ENCODE measurements around the gene KRT9. TPM values are rescaled to one million over a fixed set of nuclear protein-coding genes. Genes with fewer than 3 reads are reported as not detected.

KRT9 gene
- total RNA-seq, 1 experiment from 2014 or later, result 0.21 TPM

- H3K4me3 Mint-ChIP-seq (ENCODE audit: unreplicated experiment), result no peak overlapping the region
- no peak overlapping the region for H3K27ac Mint-ChIP-seq (ENCODE audit: low read depth, unreplicated experiment)
- BruUV-seq (replicated peaks), result no TSS peak
- no peak for DNase-seq (ENCODE audit: unreplicated experiment)
- H3K4me1 Mint-ChIP-seq (ENCODE audit: insufficient read depth, unreplicated experiment), result no peaks in the 10 kb centered on the region
- TF ChIP-seq CTCF (IDR thresholded peaks at IDR 0.05; ENCODE audit: unreplicated experiment), result no peak
- POLR2A ChIA-PET, result interaction anchor here (0.6 to 1.8 kb wide), 4 partner anchors 9 to 32 kb away, joined by 3 to 7 read pairs (median 5); no protein-coding TSS in a partner anchor
- peaks cover 18% of the 10 kb centered on the region for H3K9me3 Mint-ChIP-seq (ENCODE audit: unreplicated experiment)
- intact Hi-C loops (cut with micrococcal nuclease), result no loop called here
- no peaks in the 10 kb centered on the region for H3K27me3 Mint-ChIP-seq (ENCODE audit: insufficient read depth, unreplicated experiment)
- CTCF ChIA-PET, result interaction anchor here (0.7 to 1.7 kb wide), 4 partner anchors 23 to 747 kb away, joined by 3 to 8 read pairs (median 4); no protein-coding TSS in a partner anchor
- H3K36me3 Mint-ChIP-seq (ENCODE audit: insufficient read depth, unreplicated experiment), result no peaks in the 10 kb centered on the region
These were observed 30.7 kb upstream of the KRT9 start for GRCh38 chr17:41602524-41602923.

GRCh38 chr17:41600318-41600717, 28.5 kb upstream of the KRT9 start:
- no TSS peak for BruUV-seq (replicated peaks)
- Mint-ChIP-seq H3K4me3 (ENCODE audit: unreplicated experiment) (no peak overlapping the region), H3K36me3 (ENCODE audit: insufficient read depth, unreplicated experiment) (no peaks in the 10 kb centered on the region), H3K27me3 (ENCODE audit: insufficient read depth, unreplicated experiment) (no peaks in the 10 kb centered on the region), H3K9me3 (ENCODE audit: unreplicated experiment) (no peaks in the 10 kb centered on the region), H3K4me1 (ENCODE audit: insufficient read depth, unreplicated experiment) (peaks cover 6% of the 10 kb centered on the region), H3K27ac (ENCODE audit: low read depth, unreplicated experiment) (no peak overlapping the region)
- POLR2A ChIA-PET, result interaction anchor here (0.6 to 1.0 kb wide), 2 partner anchors 46 to 528 kb away, joined by 3 read pairs; no protein-coding TSS in a partner anchor
- TF ChIP-seq CTCF (IDR thresholded peaks at IDR 0.05; ENCODE audit: unreplicated experiment), result no peak
- DNase-seq (ENCODE audit: unreplicated experiment), result no peak
- CTCF ChIA-PET, result interaction anchor here (0.6 to 0.7 kb wide), 2 partner anchors 68 to 690 kb away, joined by 3 read pairs; no protein-coding TSS in a partner anchor
- intact Hi-C loops (cut with micrococcal nuclease), result no loop called here

- peaks cover 10% of the 10 kb centered on the region for H3K4me1 Mint-ChIP-seq (ENCODE audit: insufficient read depth, unreplicated experiment)
- DNase-seq (ENCODE audit: unreplicated experiment), result no peak
- no peaks in the 10 kb centered on the region for H3K9me3 Mint-ChIP-seq (ENCODE audit: unreplicated experiment)
- ChIA-PET POLR2A (interaction anchor here (0.6 kb wide), 1 partner anchor 528 kb away, joined by 3 read pairs; no protein-coding TSS in a partner anchor), CTCF (no interaction called here)
- no peak overlapping the region for H3K4me3 Mint-ChIP-seq (ENCODE audit: unreplicated experiment)
- no peak overlapping the region for H3K27ac Mint-ChIP-seq (ENCODE audit: low read depth, unreplicated experiment)
- intact Hi-C loops (cut with micrococcal nuclease), result no loop called here
- TF ChIP-seq CTCF (IDR thresholded peaks at IDR 0.05; ENCODE audit: unreplicated experiment), result no peak
- H3K36me3 Mint-ChIP-seq (ENCODE audit: insufficient read depth, unreplicated experiment), result no peaks in the 10 kb centered on the region
- H3K27me3 Mint-ChIP-seq (ENCODE audit: insufficient read depth, unreplicated experiment), result no peaks in the 10 kb centered on the region
- BruUV-seq (replicated peaks), result no TSS peak
These were observed 27.8 kb upstream of the KRT9 start for GRCh38 chr17:41599680-41600079.

GRCh38 chr17:41595585-41595984, 23.7 kb upstream of the KRT9 start:
- Mint-ChIP-seq H3K27me3 (ENCODE audit: insufficient read depth, unreplicated experiment) (no peaks in the 10 kb centered on the region), H3K27ac (ENCODE audit: low read depth, unreplicated experiment) (no peak overlapping the region), H3K36me3 (ENCODE audit: insufficient read depth, unreplicated experiment) (no peaks in the 10 kb centered on the region), H3K4me1 (ENCODE audit: insufficient read depth, unreplicated experiment) (peaks cover 14% of the 10 kb centered on the region), H3K9me3 (ENCODE audit: unreplicated experiment) (no peaks in the 10 kb centered on the region), H3K4me3 (ENCODE audit: unreplicated experiment) (no peak overlapping the region)
- no TSS peak for BruUV-seq (replicated peaks)
- intact Hi-C loops (cut with micrococcal nuclease), result no loop called here
- TF ChIP-seq CTCF (IDR thresholded peaks at IDR 0.05; ENCODE audit: unreplicated experiment), result no peak
- ChIA-PET CTCF (interaction anchor here (0.8 to 1.6 kb wide), 5 partner anchors 13 to 71 kb away, joined by 3 to 5 read pairs (median 4); no protein-coding TSS in a partner anchor), POLR2A (no interaction called here)
- DNase-seq (ENCODE audit: unreplicated experiment), result no peak

Measured in MCF 10A (cell line).